ENCODE measurements around the gene COL6A3.

COL6A3 gene

DNA sequence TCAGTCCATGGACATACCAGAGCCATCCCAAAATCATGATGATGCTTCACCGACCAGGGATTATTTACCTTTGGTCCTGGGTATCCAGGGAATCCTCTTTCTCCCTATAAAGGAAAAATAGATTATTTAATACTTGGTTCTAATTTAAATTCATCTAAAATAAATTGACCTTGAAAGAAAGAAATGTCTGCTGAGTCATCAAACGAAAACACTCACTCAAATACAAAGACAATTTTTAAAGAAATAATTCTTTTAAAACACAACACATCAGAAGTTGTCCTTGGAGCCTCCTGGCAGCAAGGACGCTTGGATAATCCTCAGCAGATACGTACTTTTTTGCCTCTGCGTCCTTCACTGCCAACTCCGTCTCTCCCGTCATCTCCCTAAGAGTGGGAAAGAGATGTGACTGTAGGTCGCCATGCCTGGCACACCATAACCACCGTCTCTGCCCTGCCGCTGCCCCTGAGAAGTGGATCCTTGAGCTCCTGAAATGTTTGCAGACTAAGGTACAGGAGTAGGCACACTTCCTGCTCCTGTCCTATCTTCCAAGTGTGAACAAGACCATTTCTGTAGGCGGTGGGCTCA, 65.6 kb downstream of the COL6A3 start:
- no peaks in the 10 kb centered on the region for H3K36me3 ChIP-seq (ENCODE audit: control insufficient read depth, insufficient read depth, low read length)
- no peaks in the 10 kb centered on the region for H3K4me1 ChIP-seq (ENCODE audit: control insufficient read depth, insufficient read depth, low read length)
- peaks cover 5% of the 10 kb centered on the region for H3K27me3 ChIP-seq (ENCODE audit: control insufficient read depth, insufficient read depth, low read length)
- no peaks in the 10 kb centered on the region for H3K9me3 ChIP-seq (ENCODE audit: control insufficient read depth, low read length)
- H3K4me3 ChIP-seq (ENCODE audit: low read length), result no peak overlapping the region
- no peak overlapping the region for H3K9ac ChIP-seq (ENCODE audit: low read length)

DNA sequence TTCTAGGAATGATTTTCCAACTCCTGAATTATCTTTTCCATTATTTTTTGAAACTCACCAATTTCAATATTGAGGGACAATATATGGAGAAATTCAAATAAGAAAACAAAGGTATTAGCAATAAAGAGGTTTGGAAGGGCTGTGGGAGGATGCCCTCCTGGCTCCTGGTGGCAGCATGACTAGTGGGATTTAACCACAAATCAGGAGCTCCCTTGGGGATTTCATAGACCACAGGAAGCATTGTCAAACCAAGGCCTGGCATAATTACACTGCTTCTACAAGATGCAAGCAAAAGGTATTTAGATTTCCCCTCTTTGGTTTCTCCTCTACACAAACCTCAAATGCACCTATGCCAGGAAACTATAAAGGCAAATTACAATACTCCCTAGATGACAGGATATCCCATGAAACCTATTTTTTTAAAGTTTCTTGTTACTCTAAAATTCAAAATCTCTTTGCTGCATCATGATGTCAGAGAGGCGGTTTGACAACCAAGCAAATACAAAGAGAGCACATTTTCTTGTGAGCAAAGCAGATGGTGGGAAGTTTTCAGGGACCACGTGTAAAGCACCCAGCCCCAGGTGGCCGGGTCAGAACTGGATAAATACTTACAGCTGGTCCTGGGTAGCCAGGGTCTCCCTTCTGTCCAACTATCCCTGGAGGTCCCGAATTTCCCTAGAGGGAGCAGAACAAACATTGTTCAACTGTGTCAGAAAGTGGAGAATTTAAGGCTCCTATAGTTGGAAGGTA, 67.9 kb downstream of the COL6A3 start:
- Histone ChIP-seq H3K36me3 (ENCODE audit: control insufficient read depth, insufficient read depth, low read length) (no peaks in the 10 kb centered on the region), H3K27me3 (ENCODE audit: control insufficient read depth, insufficient read depth, low read length) (peaks cover 5% of the 10 kb centered on the region), H3K4me1 (ENCODE audit: control insufficient read depth, insufficient read depth, low read length) (no peaks in the 10 kb centered on the region), H3K4me3 (ENCODE audit: low read length) (no peak overlapping the region), H3K9me3 (ENCODE audit: control insufficient read depth, low read length) (no peaks in the 10 kb centered on the region), H3K9ac (ENCODE audit: low read length) (no peak overlapping the region)

DNA sequence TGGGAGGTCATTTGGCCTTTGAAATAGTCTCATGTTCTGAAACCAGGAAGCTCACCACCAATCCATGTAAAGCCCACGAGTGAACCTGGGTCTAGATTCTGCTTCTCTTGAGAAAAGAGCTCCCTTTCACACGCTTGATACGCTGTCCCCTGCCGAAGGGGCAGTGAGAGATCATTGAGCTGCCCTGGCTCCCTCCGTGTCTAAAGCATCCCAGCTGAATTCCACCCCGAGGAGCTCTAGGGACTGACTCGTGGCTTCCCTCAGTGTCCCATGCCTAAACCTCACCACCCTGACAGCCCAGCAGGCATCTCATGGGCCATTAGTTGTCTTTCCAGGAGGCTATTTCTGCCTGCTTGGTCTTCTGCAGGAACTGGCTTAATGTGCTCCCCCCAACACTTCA, 68.6 kb downstream of the COL6A3 start:
- no peaks in the 10 kb centered on the region for H3K9me3 ChIP-seq (ENCODE audit: control insufficient read depth, low read length)

DNA sequence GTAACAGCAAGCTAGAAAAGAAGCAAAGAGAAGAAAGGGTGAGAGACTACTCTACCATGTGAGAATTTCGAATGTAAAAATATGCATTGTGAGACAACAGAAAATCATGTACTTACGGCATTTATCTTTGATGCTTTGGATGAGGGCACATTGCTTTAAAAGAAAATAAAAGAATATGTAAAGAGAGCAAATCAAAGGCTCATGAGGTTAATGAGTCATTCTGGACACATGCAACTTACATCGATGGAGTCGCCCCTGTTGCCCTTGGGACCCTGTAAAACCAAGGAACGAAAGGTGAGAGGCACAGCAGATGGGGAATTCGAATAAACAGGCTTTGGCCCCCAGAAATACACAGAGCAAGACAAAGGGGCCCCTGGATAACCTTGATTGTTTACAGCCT, 69.0 kb downstream of the COL6A3 start:
- no peak overlapping the region for H3K4me3 ChIP-seq (ENCODE audit: low read length)
- no peaks in the 10 kb centered on the region for H3K4me1 ChIP-seq (ENCODE audit: control insufficient read depth, insufficient read depth, low read length)
- H3K9me3 ChIP-seq (ENCODE audit: control insufficient read depth, low read length), result no peaks in the 10 kb centered on the region
- no peak overlapping the region for H3K9ac ChIP-seq (ENCODE audit: low read length)
- H3K27me3 ChIP-seq (ENCODE audit: control insufficient read depth, insufficient read depth, low read length), result no peaks in the 10 kb centered on the region
- H3K36me3 ChIP-seq (ENCODE audit: control insufficient read depth, insufficient read depth, low read length), result no peaks in the 10 kb centered on the region

More for the DNA sequence above, 68.6 kb downstream of the COL6A3 start:
- no peaks in the 10 kb centered on the region for H3K27me3 ChIP-seq (ENCODE audit: control insufficient read depth, insufficient read depth, low read length)
- no peak overlapping the region for H3K9ac ChIP-seq (ENCODE audit: low read length)
- H3K4me3 ChIP-seq (ENCODE audit: low read length), result no peak overlapping the region
- no peaks in the 10 kb centered on the region for H3K36me3 ChIP-seq (ENCODE audit: control insufficient read depth, insufficient read depth, low read length)
- H3K4me1 ChIP-seq (ENCODE audit: control insufficient read depth, insufficient read depth, low read length), result no peaks in the 10 kb centered on the region

DNA sequence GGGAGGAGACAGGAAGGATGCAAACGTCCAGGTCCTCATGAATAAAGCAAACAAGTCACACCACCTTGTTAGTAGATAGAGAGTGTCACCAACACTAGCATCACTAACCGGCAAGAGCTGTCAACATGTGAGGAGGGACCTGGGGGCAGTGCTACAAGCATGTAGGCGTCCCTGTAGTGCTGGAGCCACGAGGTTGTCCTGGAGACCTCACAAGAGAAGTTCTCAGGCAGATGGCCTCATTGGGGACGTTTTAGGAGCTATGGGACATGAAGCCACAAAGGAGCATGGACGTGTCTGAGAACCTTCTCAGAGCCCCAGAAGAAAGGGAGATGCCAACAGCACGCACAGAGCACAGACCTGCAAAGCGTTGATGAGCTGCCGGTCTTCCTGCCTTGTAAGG, 70.0 kb downstream of the COL6A3 start:
- H3K4me3 ChIP-seq (ENCODE audit: low read length), result no peak overlapping the region
- no peaks in the 10 kb centered on the region for H3K27me3 ChIP-seq (ENCODE audit: control insufficient read depth, insufficient read depth, low read length)
- H3K9ac ChIP-seq (ENCODE audit: low read length), result no peak overlapping the region
- no peaks in the 10 kb centered on the region for H3K4me1 ChIP-seq (ENCODE audit: control insufficient read depth, insufficient read depth, low read length)
- no peaks in the 10 kb centered on the region for H3K36me3 ChIP-seq (ENCODE audit: control insufficient read depth, insufficient read depth, low read length)
- H3K9me3 ChIP-seq (ENCODE audit: control insufficient read depth, low read length), result no peaks in the 10 kb centered on the region

DNA sequence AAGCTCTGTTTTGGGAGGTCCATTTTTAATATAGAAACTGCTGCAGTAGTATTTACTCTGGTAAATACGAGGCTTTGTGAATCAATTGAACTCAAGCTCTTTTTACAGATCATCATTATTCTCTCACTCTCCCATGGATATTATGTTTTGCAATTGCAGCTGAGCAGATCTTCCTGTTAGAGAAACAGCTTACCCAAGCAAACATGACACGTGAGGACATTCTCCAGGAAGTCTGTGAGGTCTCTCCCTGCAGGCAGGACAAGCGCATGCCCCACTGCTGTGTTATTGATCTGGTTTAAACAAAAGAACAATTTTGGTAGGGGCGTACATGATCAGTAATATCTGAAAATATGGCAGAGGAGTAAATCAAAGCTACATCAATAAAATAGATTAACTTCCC, 72.1 kb downstream of the COL6A3 start:
- no peaks in the 10 kb centered on the region for H3K4me1 ChIP-seq (ENCODE audit: control insufficient read depth, insufficient read depth, low read length)
- H3K9me3 ChIP-seq (ENCODE audit: control insufficient read depth, low read length), result no peaks in the 10 kb centered on the region
- H3K27me3 ChIP-seq (ENCODE audit: control insufficient read depth, insufficient read depth, low read length), result no peaks in the 10 kb centered on the region
- no peak overlapping the region for H3K9ac ChIP-seq (ENCODE audit: low read length)
- no peaks in the 10 kb centered on the region for H3K36me3 ChIP-seq (ENCODE audit: control insufficient read depth, insufficient read depth, low read length)
- no peak overlapping the region for H3K4me3 ChIP-seq (ENCODE audit: low read length)

DNA sequence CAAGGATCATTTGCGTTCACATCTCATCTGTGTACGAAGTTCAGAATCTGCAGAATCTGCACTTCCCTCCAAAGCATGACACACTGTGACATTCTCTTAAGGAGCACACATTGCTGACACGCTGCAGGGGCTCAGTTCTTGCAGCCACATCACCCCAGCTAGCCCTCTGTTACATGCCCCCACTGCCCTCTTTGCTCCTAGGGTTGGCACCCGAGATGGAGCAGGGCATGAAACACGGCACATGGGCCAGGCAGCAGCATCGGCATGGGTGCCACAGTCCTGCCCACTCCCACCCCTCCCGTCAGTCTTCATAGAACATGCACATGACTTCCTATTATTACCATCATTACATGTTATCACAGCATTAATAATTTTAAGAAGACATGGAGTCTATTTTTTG, 76.4 kb downstream of the COL6A3 start:
- Histone ChIP-seq H3K27me3 (ENCODE audit: control insufficient read depth, insufficient read depth, low read length) (no peaks in the 10 kb centered on the region), H3K4me3 (ENCODE audit: low read length) (no peak overlapping the region), H3K9me3 (ENCODE audit: control insufficient read depth, low read length) (no peaks in the 10 kb centered on the region), H3K4me1 (ENCODE audit: control insufficient read depth, insufficient read depth, low read length) (no peaks in the 10 kb centered on the region), H3K9ac (ENCODE audit: low read length) (no peak overlapping the region), H3K36me3 (ENCODE audit: control insufficient read depth, insufficient read depth, low read length) (no peaks in the 10 kb centered on the region)

DNA sequence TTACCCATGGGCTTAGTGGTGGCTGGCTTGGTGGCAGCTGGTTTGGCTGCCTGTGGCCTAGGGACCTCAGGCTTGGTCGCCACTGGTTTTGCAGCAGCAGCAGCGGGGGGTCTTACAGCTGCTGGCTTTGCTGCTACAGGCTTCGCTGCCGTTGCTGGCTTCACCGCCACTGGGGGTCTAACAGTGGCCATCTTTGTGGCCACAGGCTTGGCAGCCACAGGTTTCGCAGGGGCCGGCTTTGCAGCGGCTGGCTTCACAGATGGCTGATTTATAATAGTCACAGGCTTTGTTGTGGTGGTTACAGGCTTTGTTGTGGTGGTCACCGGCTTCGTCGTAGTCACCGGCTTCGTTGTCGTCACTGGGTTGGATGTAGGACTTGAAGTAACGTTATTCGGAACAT, 77.8 kb downstream of the COL6A3 start:
- no peaks in the 10 kb centered on the region for H3K27me3 ChIP-seq (ENCODE audit: control insufficient read depth, insufficient read depth, low read length)
- H3K9ac ChIP-seq (ENCODE audit: low read length), result no peak overlapping the region
- no peaks in the 10 kb centered on the region for H3K9me3 ChIP-seq (ENCODE audit: control insufficient read depth, low read length)
- no peaks in the 10 kb centered on the region for H3K36me3 ChIP-seq (ENCODE audit: control insufficient read depth, insufficient read depth, low read length)
- no peaks in the 10 kb centered on the region for H3K4me1 ChIP-seq (ENCODE audit: control insufficient read depth, insufficient read depth, low read length)
- no peak overlapping the region for H3K4me3 ChIP-seq (ENCODE audit: low read length)

DNA sequence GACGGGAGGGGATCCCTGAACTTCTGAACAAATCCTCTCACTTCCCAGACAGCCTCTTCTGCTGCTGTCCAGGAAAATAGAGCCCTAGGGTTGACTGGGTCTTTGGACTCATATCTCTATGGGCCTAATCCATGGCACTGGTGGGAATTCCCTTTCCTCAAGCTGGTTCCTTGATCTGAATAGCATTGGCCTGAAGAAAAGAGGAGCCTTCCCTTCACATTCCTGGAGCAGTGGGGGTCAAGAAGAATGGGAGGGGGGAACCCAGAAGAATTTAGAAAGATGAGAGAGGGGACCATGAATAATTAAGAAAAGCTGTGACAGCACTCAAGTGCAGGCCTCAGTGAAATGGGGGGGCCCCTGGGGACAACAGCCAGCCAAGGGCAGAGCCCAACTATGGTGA, 80.2 kb downstream of the COL6A3 start:
- no peaks in the 10 kb centered on the region for H3K36me3 ChIP-seq (ENCODE audit: control insufficient read depth, insufficient read depth, low read length)

DNA sequence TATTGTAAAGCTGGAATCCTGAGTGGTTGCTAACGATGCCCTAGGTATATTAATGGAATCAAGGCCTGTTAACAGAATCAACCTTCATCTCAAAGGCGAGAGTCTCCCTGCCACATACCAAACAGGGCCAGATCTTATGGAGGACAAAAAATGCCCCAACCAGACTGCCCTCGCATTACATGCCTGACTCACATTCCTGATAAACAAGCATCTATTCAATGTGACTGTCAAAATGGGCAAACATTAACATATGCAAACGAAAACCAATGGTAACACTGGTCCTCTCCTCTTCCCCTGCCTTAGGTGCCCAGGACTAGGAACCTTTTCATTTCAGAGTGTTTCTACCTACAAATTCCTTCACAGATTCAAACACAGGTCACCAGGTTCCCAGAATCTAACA, 83.4 kb downstream of the COL6A3 start:
- no peaks in the 10 kb centered on the region for H3K9me3 ChIP-seq (ENCODE audit: control insufficient read depth, low read length)
- H3K4me3 ChIP-seq (ENCODE audit: low read length), result no peak overlapping the region
- no peaks in the 10 kb centered on the region for H3K36me3 ChIP-seq (ENCODE audit: control insufficient read depth, insufficient read depth, low read length)
- peaks cover 5% of the 10 kb centered on the region for H3K27me3 ChIP-seq (ENCODE audit: control insufficient read depth, insufficient read depth, low read length)
- H3K9ac ChIP-seq (ENCODE audit: low read length), result no peak overlapping the region
- H3K4me1 ChIP-seq (ENCODE audit: control insufficient read depth, insufficient read depth, low read length), result no peaks in the 10 kb centered on the region

More for the DNA sequence above, 80.2 kb downstream of the COL6A3 start:
- H3K4me3 ChIP-seq (ENCODE audit: low read length), result no peak overlapping the region
- no peaks in the 10 kb centered on the region for H3K4me1 ChIP-seq (ENCODE audit: control insufficient read depth, insufficient read depth, low read length)
- H3K9me3 ChIP-seq (ENCODE audit: control insufficient read depth, low read length), result no peaks in the 10 kb centered on the region
- no peak overlapping the region for H3K9ac ChIP-seq (ENCODE audit: low read length)
- no peaks in the 10 kb centered on the region for H3K27me3 ChIP-seq (ENCODE audit: control insufficient read depth, insufficient read depth, low read length)

DNA sequence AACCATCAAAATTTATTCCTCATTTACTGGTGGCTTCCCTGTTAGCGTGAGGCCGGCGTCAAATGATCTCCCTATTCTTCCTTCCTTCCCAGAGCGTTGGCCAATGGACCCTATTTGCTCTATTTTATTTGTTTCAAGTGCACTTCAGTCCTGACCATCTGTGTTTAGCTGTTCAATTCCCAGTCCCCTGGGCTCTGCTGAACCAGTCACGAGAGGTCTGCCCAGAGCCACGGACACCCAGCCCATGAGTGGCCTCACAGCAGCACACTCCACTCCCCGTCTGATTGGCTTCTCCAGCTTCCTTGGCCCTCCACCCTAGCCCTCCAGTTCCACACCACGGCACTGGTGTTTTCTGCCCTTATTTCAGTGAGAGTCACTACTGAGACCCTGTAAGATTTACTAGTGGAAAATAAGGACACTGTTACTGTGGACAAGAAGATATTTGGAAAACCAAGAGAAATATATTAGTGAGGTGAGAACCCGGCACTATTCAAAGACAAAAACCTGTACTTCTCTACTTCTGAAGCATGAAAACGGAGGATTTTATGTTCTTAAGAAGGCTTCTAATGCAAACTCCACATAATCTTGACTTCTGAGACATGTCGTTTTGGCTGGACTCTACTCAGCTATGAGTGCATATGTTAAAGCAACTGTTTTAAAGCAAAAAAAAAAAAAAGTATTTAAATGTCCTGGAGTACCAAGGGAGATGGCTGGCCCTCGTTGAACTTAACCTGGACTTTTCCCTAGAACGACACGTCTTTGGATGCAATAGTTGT, 86.6 kb downstream of the COL6A3 start:
- H3K36me3 ChIP-seq (ENCODE audit: control insufficient read depth, insufficient read depth, low read length), result no peaks in the 10 kb centered on the region
- H3K9ac ChIP-seq (ENCODE audit: low read length), result no peak overlapping the region
- no peaks in the 10 kb centered on the region for H3K9me3 ChIP-seq (ENCODE audit: control insufficient read depth, low read length)
- no peak overlapping the region for H3K4me3 ChIP-seq (ENCODE audit: low read length)
- H3K27me3 ChIP-seq (ENCODE audit: control insufficient read depth, insufficient read depth, low read length), result peaks cover 5% of the 10 kb centered on the region
- H3K4me1 ChIP-seq (ENCODE audit: control insufficient read depth, insufficient read depth, low read length), result peaks cover 8% of the 10 kb centered on the region

Measured in mucosa of stomach (tissue), 1 donor.